ENCODE results near the gene TEX10. TPM values are rescaled to one million over a fixed set of nuclear protein-coding genes. Genes with fewer than 3 reads are reported as not detected.

TEX10 gene
- total and polyA plus RNA-seq, 4 donors = 5.1 to 37.4 (median 9.6) TPM

DNA sequence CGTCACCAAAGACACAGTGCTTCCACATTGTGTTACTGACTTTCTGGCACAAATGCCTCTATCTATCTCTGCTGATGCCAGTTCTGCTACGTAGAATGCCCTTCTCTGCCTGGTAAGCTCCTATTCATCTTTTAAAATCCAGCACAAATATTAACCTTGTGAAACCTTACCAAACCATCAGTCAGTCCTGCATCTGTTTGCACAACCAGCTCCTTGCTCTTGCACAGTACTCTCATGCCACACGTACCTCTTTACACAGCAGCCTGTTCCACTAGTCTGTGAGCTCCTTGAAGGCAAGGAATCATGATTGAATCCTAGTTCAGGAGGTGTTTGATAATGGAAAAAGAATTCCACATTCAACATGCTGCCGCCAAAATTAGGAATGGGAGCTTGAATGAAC lies 56.3 kb downstream of the TEX10 start:
- Histone ChIP-seq H3K27me3 (ENCODE audit: control insufficient read depth in 3 of 3, insufficient read depth in 3 of 3, low read length in 2 of 3) (no peaks in the 10 kb centered on the region), H3K36me3 (ENCODE audit: control insufficient read depth in 4 of 4, insufficient read depth in 4 of 4, low read length in 4 of 4) (peaks cover 25 to 72% (median 30%) of the 10 kb centered on the region in 4 donors), H3K9me3 (ENCODE audit: control insufficient read depth in 4 of 4, insufficient read depth in 3 of 4, low read length in 3 of 4) (no peaks in the 10 kb centered on the region), H3K4me1 (ENCODE audit: control insufficient read depth in 5 of 5, insufficient read depth in 5 of 5, low read length in 5 of 5) (no peaks in the 10 kb centered on the region), H3K27ac (ENCODE audit: low read depth in 1 of 2, low read length in 1 of 2) (no peak overlapping the region), H3K9ac (ENCODE audit: insufficient read depth in 1 of 2, low read length in 2 of 2) (no peak overlapping the region), H3K4me3 (no peak overlapping the region)
- DNase-seq = no peak
- TF ChIP-seq, protein P1, sequence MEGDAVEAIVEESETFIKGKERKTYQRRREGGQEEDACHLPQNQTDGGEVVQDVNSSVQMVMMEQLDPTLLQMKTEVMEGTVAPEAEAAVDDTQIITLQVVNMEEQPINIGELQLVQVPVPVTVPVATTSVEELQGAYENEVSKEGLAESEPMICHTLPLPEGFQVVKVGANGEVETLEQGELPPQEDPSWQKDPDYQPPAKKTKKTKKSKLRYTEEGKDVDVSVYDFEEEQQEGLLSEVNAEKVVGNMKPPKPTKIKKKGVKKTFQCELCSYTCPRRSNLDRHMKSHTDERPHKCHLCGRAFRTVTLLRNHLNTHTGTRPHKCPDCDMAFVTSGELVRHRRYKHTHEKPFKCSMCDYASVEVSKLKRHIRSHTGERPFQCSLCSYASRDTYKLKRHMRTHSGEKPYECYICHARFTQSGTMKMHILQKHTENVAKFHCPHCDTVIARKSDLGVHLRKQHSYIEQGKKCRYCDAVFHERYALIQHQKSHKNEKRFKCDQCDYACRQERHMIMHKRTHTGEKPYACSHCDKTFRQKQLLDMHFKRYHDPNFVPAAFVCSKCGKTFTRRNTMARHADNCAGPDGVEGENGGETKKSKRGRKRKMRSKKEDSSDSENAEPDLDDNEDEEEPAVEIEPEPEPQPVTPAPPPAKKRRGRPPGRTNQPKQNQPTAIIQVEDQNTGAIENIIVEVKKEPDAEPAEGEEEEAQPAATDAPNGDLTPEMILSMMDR (IDR thresholded peaks at IDR 0.05; ENCODE audit: control extremely low read depth, extremely low read depth) = no peak
- 80 to 81% methylated on average over 4 of the region's 4 CpGs for WGBS, 2 donors
- ATAC-seq (ENCODE audit: insufficient read depth, low FRiP score) = no peak

DNA sequence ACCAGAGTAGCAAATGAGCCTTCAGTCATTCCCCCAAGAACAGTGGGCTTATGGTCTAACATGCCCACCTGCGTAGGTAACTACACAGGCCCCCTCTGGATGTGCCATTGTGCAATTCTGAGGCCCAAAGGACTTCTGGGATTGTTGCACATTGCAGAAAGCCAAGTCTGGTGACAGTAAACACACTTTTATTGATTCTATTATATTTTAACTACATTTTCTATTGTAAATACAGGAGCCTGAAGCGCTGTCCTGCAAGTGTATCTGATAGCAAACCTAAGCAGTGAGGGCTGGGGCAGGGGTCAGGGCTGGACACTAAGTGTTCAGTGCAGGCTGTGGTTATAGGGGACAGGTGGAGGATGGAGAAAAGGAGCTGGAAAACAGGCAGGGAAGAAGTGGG lies 57.5 kb downstream of the TEX10 start:
- Histone ChIP-seq H3K9ac (ENCODE audit: insufficient read depth in 1 of 2, low read length in 2 of 2) (no peak overlapping the region), H3K36me3 (ENCODE audit: control insufficient read depth in 4 of 4, insufficient read depth in 4 of 4, low read length in 4 of 4) (peaks cover 19 to 61% (median 26%) of the 10 kb centered on the region in 4 donors), H3K9me3 (ENCODE audit: control insufficient read depth in 4 of 4, insufficient read depth in 3 of 4, low read length in 3 of 4) (no peaks in the 10 kb centered on the region), H3K27me3 (ENCODE audit: control insufficient read depth in 3 of 3, insufficient read depth in 3 of 3, low read length in 2 of 3) (no peaks in the 10 kb centered on the region), H3K4me3 (no peak overlapping the region), H3K27ac (ENCODE audit: low read depth in 1 of 2, low read length in 1 of 2) (no peak overlapping the region), H3K4me1 (ENCODE audit: control insufficient read depth in 5 of 5, insufficient read depth in 5 of 5, low read length in 5 of 5) (no peaks in the 10 kb centered on the region)
- TF ChIP-seq, protein P1 (IDR thresholded peaks at IDR 0.05; ENCODE audit: control extremely low read depth, extremely low read depth) = no peak
- WGBS, 2 donors = 94 to 96% methylated on average over 2 of the region's 2 CpGs
- no peak for DNase-seq
- ATAC-seq (ENCODE audit: insufficient read depth, low FRiP score) = no peak

DNA sequence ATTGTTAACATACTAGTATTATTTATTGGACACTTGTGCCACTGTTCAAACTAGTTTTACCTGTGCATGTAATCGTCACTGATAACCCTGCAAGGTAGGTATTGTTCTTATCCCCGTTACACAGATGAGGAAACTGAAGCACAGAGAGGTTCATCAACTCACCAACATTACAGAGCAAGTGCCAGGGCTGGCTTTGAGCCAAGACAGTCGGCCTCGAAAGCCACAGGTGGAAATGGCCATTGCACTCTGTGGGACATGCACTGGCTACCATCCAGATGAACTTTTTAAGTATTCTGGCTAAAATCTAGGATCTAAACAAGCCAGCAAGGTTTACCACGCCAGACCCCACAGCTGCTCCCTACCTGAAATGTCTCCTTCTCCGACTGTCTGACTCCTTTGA lies 57.9 kb downstream of the TEX10 start:
- H3K27me3 ChIP-seq (ENCODE audit: control insufficient read depth in 3 of 3, insufficient read depth in 3 of 3, low read length in 2 of 3) = no peaks in the 10 kb centered on the region
- TF ChIP-seq, protein P1 (IDR thresholded peaks at IDR 0.05; ENCODE audit: control extremely low read depth, extremely low read depth) = no peak

DNA sequence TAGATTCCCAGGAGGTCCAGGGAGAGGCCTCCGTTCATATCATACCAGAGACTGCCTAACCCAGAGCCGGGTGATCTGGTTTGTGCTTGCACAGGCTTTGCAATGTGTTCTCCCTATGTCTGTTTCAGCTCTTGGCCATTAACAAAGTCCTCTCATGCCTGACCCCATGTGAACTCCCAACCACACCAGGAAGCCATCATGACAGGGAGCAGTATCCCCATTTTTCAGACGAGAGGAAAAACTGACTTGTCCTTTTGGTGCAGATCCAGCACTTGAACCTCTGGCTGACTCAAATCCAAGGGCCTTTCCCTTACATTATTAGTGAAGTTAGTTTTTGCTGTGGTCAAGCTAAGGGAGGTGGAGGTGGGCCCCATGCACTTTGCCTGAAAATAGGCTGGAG lies 58.4 kb downstream of the TEX10 start:
- DNase-seq = no peak
- Histone ChIP-seq H3K4me3 (no peak overlapping the region), H3K27ac (ENCODE audit: low read depth in 1 of 2, low read length in 1 of 2) (no peak overlapping the region), H3K9ac (ENCODE audit: insufficient read depth in 1 of 2, low read length in 2 of 2) (no peak overlapping the region), H3K4me1 (ENCODE audit: control insufficient read depth in 5 of 5, insufficient read depth in 5 of 5, low read length in 5 of 5) (no peaks in the 10 kb centered on the region), H3K27me3 (ENCODE audit: control insufficient read depth in 3 of 3, insufficient read depth in 3 of 3, low read length in 2 of 3) (no peaks in the 10 kb centered on the region), H3K36me3 (ENCODE audit: control insufficient read depth in 4 of 4, insufficient read depth in 4 of 4, low read length in 4 of 4) (peaks cover 19 to 60% (median 26%) of the 10 kb centered on the region in 4 donors), H3K9me3 (ENCODE audit: control insufficient read depth in 4 of 4, insufficient read depth in 3 of 4, low read length in 3 of 4) (no peaks in the 10 kb centered on the region)
- ATAC-seq (ENCODE audit: insufficient read depth, low FRiP score) = no peak
- WGBS, 2 donors = 79 to 91% methylated on average over 3 of the region's 3 CpGs
- TF ChIP-seq, protein P1 (IDR thresholded peaks at IDR 0.05; ENCODE audit: control extremely low read depth, extremely low read depth) = no peak

More for the DNA sequence above, 57.9 kb downstream of the TEX10 start:
- no peak for DNase-seq
- Histone ChIP-seq H3K27ac (ENCODE audit: low read depth in 1 of 2, low read length in 1 of 2) (no peak overlapping the region), H3K9me3 (ENCODE audit: control insufficient read depth in 4 of 4, insufficient read depth in 3 of 4, low read length in 3 of 4) (no peaks in the 10 kb centered on the region), H3K36me3 (ENCODE audit: control insufficient read depth in 4 of 4, insufficient read depth in 4 of 4, low read length in 4 of 4) (peaks cover 19 to 57% (median 26%) of the 10 kb centered on the region in 4 donors), H3K4me3 (no peak overlapping the region), H3K4me1 (ENCODE audit: control insufficient read depth in 5 of 5, insufficient read depth in 5 of 5, low read length in 5 of 5) (no peaks in the 10 kb centered on the region), H3K9ac (ENCODE audit: insufficient read depth in 1 of 2, low read length in 2 of 2) (no peak overlapping the region)
- ATAC-seq (ENCODE audit: insufficient read depth, low FRiP score) = no peak
- 73 to 82% methylated on average over 6 of the region's 6 CpGs for WGBS, 2 donors
